Ramos (cell line): ENCODE data around the gene GAB2.
"Not testable (repeated sequence)": the region's sequence is repeated elsewhere in the genome, so short reads cannot be mapped to it uniquely, and the experiment has no call there.

Experiments used
- in situ Hi-C: fragments of 300-500 bp; cut with MboI; formaldehyde crosslinking; loops from one replicate; pipeline ENCODE4 v1.14.3; 2022; ENCODE audit warnings: low sequenced_read_pairs; ENCODE audit not compliant: unreplicated experiment

GAB2 gene

DNA sequence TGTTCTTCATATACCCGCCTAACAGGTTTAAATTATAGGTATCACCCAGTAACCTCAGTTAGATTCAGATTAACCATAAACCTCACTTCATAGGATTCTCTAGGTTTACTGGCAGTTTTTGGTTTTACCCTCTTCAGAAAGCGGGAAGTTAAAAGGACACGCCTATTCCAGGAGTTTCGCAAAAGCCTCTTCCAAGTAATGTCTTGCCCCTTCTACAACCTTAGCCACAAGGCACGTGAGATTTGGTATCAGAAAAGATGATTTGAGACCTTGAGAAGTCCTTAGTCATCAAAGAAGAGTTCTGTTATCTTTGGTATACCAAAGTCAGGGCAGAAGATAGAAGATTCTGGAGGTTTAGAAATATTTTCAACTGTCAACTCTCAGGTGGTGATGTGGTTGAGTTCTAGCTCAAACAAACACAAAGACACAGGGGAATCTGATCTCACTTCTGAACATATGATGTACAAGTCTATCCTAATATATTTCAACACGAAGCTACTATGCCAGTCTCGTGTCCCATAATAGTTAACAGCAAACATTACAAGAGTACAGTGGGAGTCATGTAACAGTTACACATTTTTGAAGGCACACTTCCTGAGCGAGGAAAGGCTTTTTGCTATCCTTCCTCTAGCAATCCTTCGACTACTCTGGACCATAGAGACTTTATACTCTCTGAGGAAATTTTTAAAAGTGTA, 125.4 kb downstream of the GAB2 start:
- in situ Hi-C loops: no loop called here

DNA sequence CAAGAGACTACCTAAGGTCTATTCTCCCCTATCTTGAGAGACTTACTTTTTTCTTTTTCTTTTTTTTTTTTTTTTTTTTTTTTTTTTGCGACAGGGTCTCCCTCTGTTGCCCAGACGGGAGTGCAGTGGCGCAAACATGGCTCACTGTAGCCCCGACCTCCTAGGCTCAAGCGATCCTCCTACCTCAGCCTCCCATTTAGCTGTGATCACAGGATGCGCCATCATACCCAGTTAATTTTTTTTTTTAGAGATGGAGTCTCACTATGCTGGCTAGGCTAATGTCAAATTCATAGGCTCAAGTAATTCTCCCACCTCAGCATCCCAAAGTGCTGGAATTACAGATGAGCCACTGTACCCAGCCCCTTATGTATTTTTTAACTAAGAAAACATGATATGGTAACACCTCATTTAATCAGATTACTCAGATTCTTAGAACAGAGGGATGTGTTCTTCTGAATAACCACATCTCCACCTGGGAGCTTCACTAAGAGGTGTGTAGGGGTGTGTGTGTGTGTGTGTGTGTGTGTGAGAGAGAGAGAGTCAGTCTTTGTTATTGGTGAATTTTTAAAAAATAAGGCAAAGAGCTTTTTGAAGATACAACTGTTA, 126.0 kb downstream of the GAB2 start:
- in situ Hi-C loops: no loop called here

DNA sequence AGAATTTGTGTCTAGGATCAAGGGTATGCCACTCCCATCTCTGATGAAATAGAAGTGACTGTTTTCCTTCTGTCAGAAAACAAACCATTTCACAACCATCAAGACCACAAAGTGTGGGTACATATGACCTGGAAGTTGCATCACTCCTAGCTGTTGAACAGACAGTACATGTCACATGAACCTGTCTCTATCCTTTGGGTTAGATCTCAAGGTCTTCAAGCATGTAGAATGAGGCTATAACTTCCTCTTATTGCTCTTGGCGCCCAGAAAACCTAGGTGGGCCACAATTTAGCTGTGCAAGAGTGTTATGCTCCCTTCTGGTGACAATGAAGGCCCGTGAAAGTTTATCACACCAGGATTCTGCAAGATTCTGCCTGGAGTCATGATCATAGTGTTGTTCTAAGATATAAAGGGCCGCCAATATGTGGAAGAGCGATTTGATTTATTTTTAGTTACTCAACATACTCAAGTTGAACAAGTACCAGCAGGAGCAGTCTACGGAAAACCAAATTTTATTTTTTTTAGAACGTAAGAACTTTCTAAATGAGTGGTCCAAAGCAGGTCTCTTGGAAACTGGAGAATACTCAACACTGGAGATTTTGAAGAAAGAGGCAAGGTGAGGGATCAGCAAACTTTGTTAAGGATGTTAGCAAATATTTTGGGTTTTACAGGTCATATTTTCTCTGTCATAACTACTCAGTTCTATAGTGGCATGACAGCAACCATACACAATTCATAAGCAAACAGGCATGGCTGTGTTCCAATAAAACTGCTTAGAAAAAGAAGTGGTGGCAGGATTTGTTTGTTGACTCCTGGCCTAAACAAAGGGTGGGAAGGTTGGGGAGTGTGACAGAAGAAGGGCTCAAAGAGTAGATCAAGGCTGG, 127.1 kb downstream of the GAB2 start:
- in situ Hi-C loops: no loop called here

- in situ Hi-C loops: no loop called here
Observed at GRCh38 chr11:78289552-78290292, 127.9 kb downstream of the GAB2 start.

GRCh38 chr11:78284260-78284659, 133.4 kb downstream of the GAB2 start:
- in situ Hi-C loops: no loop called here

DNA sequence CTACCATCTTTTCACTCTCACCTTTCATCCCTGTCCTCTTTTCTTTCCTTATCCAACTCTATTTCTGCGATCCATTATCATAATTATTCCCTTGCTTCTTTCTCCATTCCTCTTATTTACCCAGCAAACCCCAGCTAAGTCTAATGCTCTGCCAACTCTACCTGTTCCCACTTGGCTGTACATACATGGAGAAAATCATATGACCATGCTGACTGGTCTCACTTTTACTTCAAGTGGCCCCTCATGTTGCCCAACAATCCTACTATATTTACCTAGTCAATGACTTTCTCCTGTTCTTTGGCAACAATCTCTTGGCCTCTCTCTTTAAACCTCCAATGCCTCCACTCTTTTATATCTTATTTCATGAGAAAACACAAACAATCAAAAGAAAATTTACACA, 134.8 kb downstream of the GAB2 start:
- in situ Hi-C loops: no loop called here

DNA sequence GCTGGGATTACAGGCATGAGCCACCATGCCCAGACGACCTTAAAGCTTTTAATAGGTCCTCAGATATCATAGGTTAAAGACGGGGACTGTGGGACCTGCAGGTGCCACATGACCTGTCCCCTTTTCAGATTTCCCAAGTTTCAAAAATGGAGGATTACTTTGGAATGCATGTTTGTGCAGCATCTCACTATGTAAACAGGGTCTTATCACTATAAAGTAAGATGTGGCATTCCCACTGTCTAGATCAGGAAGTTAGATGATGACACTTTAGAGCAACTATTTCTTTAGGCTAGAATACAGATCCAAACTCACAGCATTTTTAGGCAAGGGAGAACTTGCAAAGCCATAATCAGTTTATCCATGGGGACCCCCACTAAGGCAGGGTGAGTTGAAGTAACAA, 136.1 kb downstream of the GAB2 start:
- in situ Hi-C loops: no loop called here

GRCh38 chr11:78277314-78277994, 140.2 kb downstream of the GAB2 start:
- in situ Hi-C loops: no loop called here

DNA sequence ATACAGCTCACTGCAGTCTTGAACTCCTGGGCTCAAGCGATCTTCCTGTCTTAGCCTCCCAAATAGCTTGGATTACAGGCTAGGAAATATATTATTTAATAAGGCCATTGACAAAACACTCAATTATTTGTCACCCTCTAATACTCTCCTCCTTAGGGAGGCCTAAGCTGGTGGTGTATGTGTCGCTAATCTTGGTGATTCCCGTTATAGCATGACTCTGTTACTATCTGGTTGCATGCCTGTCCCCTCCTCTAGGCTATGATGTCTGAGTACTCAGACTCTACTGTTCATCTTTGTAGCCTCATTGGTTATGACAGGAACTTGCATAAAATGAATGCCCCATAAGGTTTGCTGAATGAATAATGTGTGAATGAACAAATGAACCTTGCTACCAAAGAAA, 141.3 kb downstream of the GAB2 start:
- in situ Hi-C loops: no loop called here

DNA sequence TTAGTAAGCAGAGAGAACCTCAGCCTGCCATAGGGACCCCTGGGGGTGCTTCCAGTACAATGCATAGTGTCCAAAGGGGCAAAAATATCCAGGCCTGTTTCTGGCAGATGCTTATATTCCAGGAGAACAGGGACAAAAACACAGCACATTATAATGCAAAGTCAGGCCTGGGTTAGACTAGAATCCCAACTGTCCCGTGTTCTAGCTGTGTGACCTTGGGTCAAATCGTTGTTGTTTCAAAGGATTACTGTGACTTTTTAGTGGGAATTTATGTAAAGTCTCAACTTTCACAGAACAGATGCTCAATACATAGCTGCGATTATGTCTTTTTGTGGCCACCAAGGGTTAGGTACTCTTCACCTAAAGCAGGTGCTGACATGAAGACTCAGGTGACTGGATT, 142.9 kb downstream of the GAB2 start:
- in situ Hi-C loops: no loop called here

GRCh38 chr11:78272625-78273269, 144.9 kb downstream of the GAB2 start:
- in situ Hi-C loops: not testable (repeated sequence)

DNA sequence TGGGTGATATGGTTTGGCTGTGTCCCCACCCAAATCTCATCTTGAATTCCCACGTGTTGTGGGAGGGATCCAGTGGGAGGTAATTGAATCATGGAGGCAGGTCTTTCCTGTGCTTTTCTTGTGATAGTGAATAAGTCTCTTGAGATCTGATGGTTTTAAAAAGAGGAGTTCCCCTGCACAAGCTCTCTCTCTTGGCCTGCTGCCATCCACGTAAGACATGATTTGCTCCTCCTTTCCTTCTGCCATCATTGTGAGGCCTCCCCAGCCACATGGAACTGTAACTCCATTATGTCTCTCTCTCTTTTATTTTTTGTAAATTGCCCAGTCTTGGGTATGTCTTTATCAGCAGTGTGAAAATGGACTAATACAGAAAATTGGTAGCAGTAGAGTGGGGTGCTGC, 145.8 kb downstream of the GAB2 start:
- in situ Hi-C loops: not testable (repeated sequence)

DNA sequence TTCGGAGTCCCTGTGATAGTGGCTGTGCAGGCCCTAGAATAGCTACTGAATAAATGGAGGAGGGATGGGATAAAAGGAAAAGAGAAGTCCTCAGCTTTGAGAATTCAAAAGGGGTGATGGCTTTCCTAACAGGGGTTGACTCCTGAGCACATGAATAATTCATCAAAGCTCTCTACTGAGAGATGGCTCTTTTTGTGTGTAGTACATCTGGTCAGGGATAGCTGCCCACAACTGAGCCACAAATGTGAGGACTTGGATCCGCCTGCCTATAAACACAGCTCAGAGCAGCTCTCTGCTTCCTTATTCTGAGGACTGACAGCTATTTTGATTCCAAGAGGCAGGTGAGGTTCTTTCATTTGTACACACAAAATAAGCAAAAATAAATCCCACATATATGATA, 146.6 kb downstream of the GAB2 start:
- in situ Hi-C loops: no loop called here

GRCh38 chr11:78269806-78270205, 147.8 kb downstream of the GAB2 start:
- in situ Hi-C loops: no loop called here

DNA sequence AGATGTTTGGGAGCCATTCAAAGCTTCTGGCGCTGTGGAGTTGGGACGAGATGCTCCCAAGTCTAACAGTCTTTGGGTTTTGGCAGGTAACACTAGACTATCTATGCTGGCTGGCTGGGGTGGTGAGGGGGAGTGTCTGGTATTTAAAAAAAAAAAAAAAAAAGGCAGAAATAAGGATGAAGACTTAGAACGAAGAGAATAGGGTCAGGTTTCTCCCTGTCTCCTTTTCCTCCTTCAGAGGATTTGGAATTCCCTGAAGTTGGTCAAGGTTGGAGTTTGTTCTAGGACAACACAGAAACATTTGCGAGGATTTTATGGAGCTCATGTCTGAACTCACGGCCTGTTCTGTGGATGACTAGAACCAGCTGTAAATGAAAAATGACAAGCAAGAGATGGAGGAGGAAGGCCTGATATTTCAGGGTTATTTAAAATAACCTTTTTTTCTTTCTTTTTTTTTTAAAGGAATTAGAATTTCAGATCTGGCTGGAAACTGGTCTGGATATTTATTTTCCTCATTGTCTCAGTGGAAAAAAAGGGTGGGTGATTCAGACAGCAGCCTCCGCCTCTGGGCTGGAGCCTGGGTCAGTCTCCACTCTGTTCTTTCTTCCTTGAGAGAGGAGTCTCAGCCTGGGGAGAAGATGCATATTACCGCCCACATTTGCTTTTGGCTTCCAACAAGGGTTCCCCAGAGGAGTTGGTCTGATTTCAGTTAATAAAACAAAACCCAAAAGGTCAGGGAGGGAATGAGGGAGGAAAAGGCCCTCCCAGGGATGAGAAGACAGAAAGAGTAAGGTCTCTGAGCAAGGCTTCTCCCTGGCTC, 148.8 kb downstream of the GAB2 start:
- in situ Hi-C loops: no loop called here

- in situ Hi-C loops: no loop called here
Observed at GRCh38 chr11:78266451-78266850, 151.2 kb downstream of the GAB2 start.

- in situ Hi-C loops: no loop called here
Observed at GRCh38 chr11:78265326-78265725, 152.3 kb downstream of the GAB2 start.

GRCh38 chr11:78262691-78263090, 154.9 kb downstream of the GAB2 start:
- in situ Hi-C loops: no loop called here

- in situ Hi-C loops: no loop called here
Observed at GRCh38 chr11:78262238-78262637, 155.4 kb downstream of the GAB2 start.
